Keratinocyte (primary cell): ENCODE results near the gene AOX1.

Experiments
- CTCF ChIP-seq, 3 experiments: IDR thresholded peaks in 1 of 3; conservative IDR thresholded peaks in 1 of 3; optimal IDR thresholded peaks in 1 of 3; 2 replicates in 2 of 3; 3 replicates in 1 of 3; pipeline versions ENCODE3 to v1.5.1; 2011; ENCODE audit warnings: low read length in 3 of 3, mild to moderate bottlenecking in 3 of 3, moderate library complexity in 2 of 3, control low read depth in 1 of 3, inconsistent platforms in 1 of 3; ENCODE audit not compliant: insufficient read depth in 2 of 3; ENCODE audit errors: extremely low read depth in 1 of 3
- EZH2 ChIP-seq: IDR thresholded peaks from one replicate; pipeline ENCODE4 v1.6.1; 2012; ENCODE audit warnings: inconsistent platforms, mild to moderate bottlenecking, low read length, moderate library complexity

- TF ChIP-seq CTCF (optimal IDR thresholded peaks at IDR 0.05 in 1 of 3, IDR thresholded peaks at IDR 0.05 in 1 of 3, conservative IDR thresholded peaks at IDR 0.05 in 1 of 3; ENCODE audit: extremely low read depth in 1 of 3, insufficient read depth in 2 of 3, low read length in 3 of 3) (no peak), EZH2 (no peak)
Observed at GRCh38 chr2:200634231-200634964, 48.6 kb downstream of the AOX1 start.
